Measurements from ENCODE around the gene NACC2. TPM values are rescaled to one million over a fixed set of nuclear protein-coding genes. Genes with fewer than 3 reads are reported as not detected.

Gene NACC2
- polyA plus RNA-seq, 1 donor (not counting 4 experiments of a cell fraction or from before 2014, with no cell fraction given), result 4.6 TPM

GRCh38 chr9:136085815-136086212, 9.3 kb downstream of the NACC2 start:
- Histone ChIP-seq H3K9me3 (ENCODE audit: control insufficient read depth, low read depth, low read length) (no peaks in the 10 kb centered on the region), H3K9me1 (ENCODE audit: control insufficient read depth, extremely low read depth, insufficient read depth, low read length) (no peaks in the 10 kb centered on the region), H3K4me3 (ENCODE audit: control insufficient read depth in 2 of 3, extremely low read depth in 1 of 3, insufficient read depth in 2 of 3, low read depth in 1 of 3, low read length in 3 of 3) (no peak overlapping the region), H2AFZ (ENCODE audit: control insufficient read depth, low read length) (no peak overlapping the region), H3K27me3 (ENCODE audit: control insufficient read depth, extremely low read depth, insufficient read depth, low read length) (no peaks in the 10 kb centered on the region), H4K20me1 (ENCODE audit: control insufficient read depth, extremely low read depth, insufficient read depth, low read length) (peaks cover 23% of the 10 kb centered on the region), H3K36me3 (ENCODE audit: control insufficient read depth in 2 of 2, extremely low read depth in 1 of 2, insufficient read depth in 2 of 2, low read length in 2 of 2) (peaks cover 3 to 8% of the 10 kb centered on the region in 2 experiments), H3K4me2 (ENCODE audit: control insufficient read depth, extremely low read depth, insufficient read depth, low read depth, low read length) (no peak overlapping the region), H3K9ac (ENCODE audit: control insufficient read depth, extremely low read depth, insufficient read depth, low read length) (no peak overlapping the region), H3K79me2 (ENCODE audit: control insufficient read depth, insufficient read depth, low read length) (peaks cover 92% of the 10 kb centered on the region), H3K4me1 (ENCODE audit: control insufficient read depth, extremely low read depth, insufficient read depth, low read length) (no peaks in the 10 kb centered on the region), H3K27ac (ENCODE audit: control insufficient read depth, insufficient read depth, low read length) (no peak overlapping the region)
- TF ChIP-seq CTCF (optimal IDR thresholded peaks at IDR 0.05 in 1 of 3, IDR thresholded peaks at IDR 0.05 in 1 of 3, conservative IDR thresholded peaks at IDR 0.05 in 1 of 3; ENCODE audit: extremely low read depth in 1 of 3, insufficient read depth in 2 of 3, low read length in 3 of 3) (no peak), EZH2 (IDR thresholded peaks at IDR 0.05; ENCODE audit: low read length) (no peak)
- DNase-seq (ENCODE audit: low read depth, low spot score) (no peak), FAIRE-seq (no peak)
- dilution Hi-C loops (cut with MboI; ENCODE audit: extremely low pct_ligation_motif_present, low sequenced_read_pairs), result no loop called here

- H3K4me2 ChIP-seq (ENCODE audit: control insufficient read depth, extremely low read depth, insufficient read depth, low read depth, low read length), result no peak overlapping the region
- no peaks in the 10 kb centered on the region for H3K9me3 ChIP-seq (ENCODE audit: control insufficient read depth, low read depth, low read length)
- H3K9ac ChIP-seq (ENCODE audit: control insufficient read depth, extremely low read depth, insufficient read depth, low read length), result no peak overlapping the region
- no peaks in the 10 kb centered on the region for H3K9me1 ChIP-seq (ENCODE audit: control insufficient read depth, extremely low read depth, insufficient read depth, low read length)
- no peaks in the 10 kb centered on the region for H3K27me3 ChIP-seq (ENCODE audit: control insufficient read depth, extremely low read depth, insufficient read depth, low read length)
- H3K4me3 ChIP-seq (ENCODE audit: control insufficient read depth in 2 of 3, extremely low read depth in 1 of 3, insufficient read depth in 2 of 3, low read depth in 1 of 3, low read length in 3 of 3), result no peak overlapping the region
- H2AFZ ChIP-seq (ENCODE audit: control insufficient read depth, low read length), result no peak overlapping the region
- peaks cover 24% of the 10 kb centered on the region for H4K20me1 ChIP-seq (ENCODE audit: control insufficient read depth, extremely low read depth, insufficient read depth, low read length)
- H3K4me1 ChIP-seq (ENCODE audit: control insufficient read depth, extremely low read depth, insufficient read depth, low read length), result no peaks in the 10 kb centered on the region
- TF ChIP-seq EZH2 (IDR thresholded peaks at IDR 0.05; ENCODE audit: low read length) (no peak), CTCF (optimal IDR thresholded peaks at IDR 0.05 in 1 of 3, IDR thresholded peaks at IDR 0.05 in 1 of 3, conservative IDR thresholded peaks at IDR 0.05 in 1 of 3; ENCODE audit: extremely low read depth in 1 of 3, insufficient read depth in 2 of 3, low read length in 3 of 3) (no peak)
- no peak for DNase-seq (ENCODE audit: low read depth, low spot score)
- no peak for FAIRE-seq
- dilution Hi-C loops (cut with MboI; ENCODE audit: extremely low pct_ligation_motif_present, low sequenced_read_pairs), result no loop called here
- H3K79me2 ChIP-seq (ENCODE audit: control insufficient read depth, insufficient read depth, low read length), result peaks cover 92% of the 10 kb centered on the region
- H3K27ac ChIP-seq (ENCODE audit: control insufficient read depth, insufficient read depth, low read length), result no peak overlapping the region
- peaks cover 3 to 8% of the 10 kb centered on the region in 2 experiments for H3K36me3 ChIP-seq (ENCODE audit: control insufficient read depth in 2 of 2, extremely low read depth in 1 of 2, insufficient read depth in 2 of 2, low read length in 2 of 2)
Measured at GRCh38 chr9:136084063-136084944, 10.8 kb downstream of the NACC2 start.
